ENCODE results near the gene DAB2IP. TPM values are rescaled to one million over a fixed set of nuclear protein-coding genes. Genes with fewer than 3 reads are reported as not detected.

Gene DAB2IP
- polyA plus RNA-seq, 1 donor (not counting 4 experiments of a cell fraction or from before 2014, with no cell fraction given): 28.6 TPM

- H2AFZ ChIP-seq (ENCODE audit: control insufficient read depth, low read length): no peak overlapping the region
- H3K9me3 ChIP-seq (ENCODE audit: control insufficient read depth, low read depth, low read length): no peaks in the 10 kb centered on the region
- no peaks in the 10 kb centered on the region for H3K4me1 ChIP-seq (ENCODE audit: control insufficient read depth, extremely low read depth, insufficient read depth, low read length)
- no peak for FAIRE-seq
- no peaks in the 10 kb centered on the region for H3K27me3 ChIP-seq (ENCODE audit: control insufficient read depth, extremely low read depth, insufficient read depth, low read length)
- no peak overlapping the region for H3K9ac ChIP-seq (ENCODE audit: control insufficient read depth, extremely low read depth, insufficient read depth, low read length)
- no peak for TF ChIP-seq EZH2 (IDR thresholded peaks at IDR 0.05; ENCODE audit: low read length)
- TF ChIP-seq CTCF (optimal IDR thresholded peaks at IDR 0.05 in 1 of 3, IDR thresholded peaks at IDR 0.05 in 1 of 3, conservative IDR thresholded peaks at IDR 0.05 in 1 of 3; ENCODE audit: extremely low read depth in 1 of 3, insufficient read depth in 2 of 3, low read length in 3 of 3): no peak
- H3K4me3 ChIP-seq (ENCODE audit: control insufficient read depth in 2 of 3, extremely low read depth in 1 of 3, insufficient read depth in 2 of 3, low read depth in 1 of 3, low read length in 3 of 3): no peak overlapping the region
- H3K4me2 ChIP-seq (ENCODE audit: control insufficient read depth, extremely low read depth, insufficient read depth, low read depth, low read length): no peak overlapping the region
- H4K20me1 ChIP-seq (ENCODE audit: control insufficient read depth, extremely low read depth, insufficient read depth, low read length): no peaks in the 10 kb centered on the region
- no peak for DNase-seq (ENCODE audit: low read depth, low spot score)
- H3K79me2 ChIP-seq (ENCODE audit: control insufficient read depth, insufficient read depth, low read length): no peaks in the 10 kb centered on the region
- H3K27ac ChIP-seq (ENCODE audit: control insufficient read depth, insufficient read depth, low read length): no peak overlapping the region
- dilution Hi-C loops (cut with MboI; ENCODE audit: extremely low pct_ligation_motif_present, low sequenced_read_pairs): no loop called here
- no peaks in the 10 kb centered on the region for H3K9me1 ChIP-seq (ENCODE audit: control insufficient read depth, extremely low read depth, insufficient read depth, low read length)
- H3K36me3 ChIP-seq (ENCODE audit: control insufficient read depth in 2 of 2, extremely low read depth in 1 of 2, insufficient read depth in 2 of 2, low read length in 2 of 2): no peaks in the 10 kb centered on the region
These were observed 159.7 kb downstream of the DAB2IP start for GRCh38 chr9:121811140-121811539.

- H3K79me2 ChIP-seq (ENCODE audit: control insufficient read depth, insufficient read depth, low read length): no peaks in the 10 kb centered on the region
- H3K36me3 ChIP-seq (ENCODE audit: control insufficient read depth in 2 of 2, extremely low read depth in 1 of 2, insufficient read depth in 2 of 2, low read length in 2 of 2): no peaks in the 10 kb centered on the region
- dilution Hi-C loops (cut with MboI; ENCODE audit: extremely low pct_ligation_motif_present, low sequenced_read_pairs): no loop called here
- H2AFZ ChIP-seq (ENCODE audit: control insufficient read depth, low read length): no peak overlapping the region
- H3K4me2 ChIP-seq (ENCODE audit: control insufficient read depth, extremely low read depth, insufficient read depth, low read depth, low read length): no peak overlapping the region
- no peak overlapping the region for H3K4me3 ChIP-seq (ENCODE audit: control insufficient read depth in 2 of 3, extremely low read depth in 1 of 3, insufficient read depth in 2 of 3, low read depth in 1 of 3, low read length in 3 of 3)
- DNase-seq (ENCODE audit: low read depth, low spot score): no peak
- no peak for FAIRE-seq
- no peaks in the 10 kb centered on the region for H3K27me3 ChIP-seq (ENCODE audit: control insufficient read depth, extremely low read depth, insufficient read depth, low read length)
- no peak overlapping the region for H3K27ac ChIP-seq (ENCODE audit: control insufficient read depth, insufficient read depth, low read length)
- TF ChIP-seq EZH2 (IDR thresholded peaks at IDR 0.05; ENCODE audit: low read length) (no peak), CTCF (optimal IDR thresholded peaks at IDR 0.05 in 1 of 3, IDR thresholded peaks at IDR 0.05 in 1 of 3, conservative IDR thresholded peaks at IDR 0.05 in 1 of 3; ENCODE audit: extremely low read depth in 1 of 3, insufficient read depth in 2 of 3, low read length in 3 of 3) (no peak)
- no peak overlapping the region for H3K9ac ChIP-seq (ENCODE audit: control insufficient read depth, extremely low read depth, insufficient read depth, low read length)
- H3K4me1 ChIP-seq (ENCODE audit: control insufficient read depth, extremely low read depth, insufficient read depth, low read length): no peaks in the 10 kb centered on the region
- H4K20me1 ChIP-seq (ENCODE audit: control insufficient read depth, extremely low read depth, insufficient read depth, low read length): no peaks in the 10 kb centered on the region
- no peaks in the 10 kb centered on the region for H3K9me3 ChIP-seq (ENCODE audit: control insufficient read depth, low read depth, low read length)
- no peaks in the 10 kb centered on the region for H3K9me1 ChIP-seq (ENCODE audit: control insufficient read depth, extremely low read depth, insufficient read depth, low read length)
These were observed 160.3 kb downstream of the DAB2IP start for GRCh38 chr9:121811751-121812150.
